Activated CD4-positive, alpha-beta T cell treated with anti-CD3 and anti-CD28 coated beads, Interleukin-10, Interleukin-2, amounts not matched to agents 100 ng/mL and 50 ng/mL, durations not matched to agents 16 hours and 8 hours (primary cell): ENCODE measurements around the gene ERBB4.

ENCODE experiments used
- DNase-seq: peaks from one replicate; pipeline ENCODE4 v3.0.0-alpha.2; 2020

ERBB4 gene

GRCh38 chr2:212538305-212539071, at the start of gene ERBB4:
ERBB4 (minus strand) TSS chr2:212538802; CDS start chr2:212538530, 272 bp downstream.
- DNase-seq: no peak

GRCh38 chr2:212580117-212580516, 41.5 kb upstream of the ERBB4 start:
- no peak for DNase-seq

GRCh38 chr2:212556296-212556695, 17.7 kb upstream of the ERBB4 start:
- no peak for DNase-seq

- no peak for DNase-seq
These were observed 15.6 kb upstream of the ERBB4 start for GRCh38 chr2:212554233-212554632.

- no peak for DNase-seq
These were observed 11.3 kb upstream of the ERBB4 start for GRCh38 chr2:212549941-212550340.

- DNase-seq: no peak
These were observed 10.9 kb upstream of the ERBB4 start for GRCh38 chr2:212549463-212549862.

GRCh38 chr2:212548455-212548819, 9.8 kb upstream of the ERBB4 start:
- DNase-seq: no peak

- DNase-seq: no peak
These were observed 9.3 kb upstream of the ERBB4 start for GRCh38 chr2:212547716-212548454.

- no peak for DNase-seq
These were observed 8.1 kb upstream of the ERBB4 start for GRCh38 chr2:212546669-212547068.

GRCh38 chr2:212540341-212540740, 1.7 kb upstream of the ERBB4 start:
- DNase-seq: no peak

GRCh38 chr2:212539072-212539880, 674 bp upstream of the ERBB4 start:
- DNase-seq: no peak

- peak; percentile 9 for DNase-seq
These were observed 787 bp downstream of the ERBB4 start for GRCh38 chr2:212537726-212538304.

GRCh38 chr2:212536817-212537725, 1.5 kb downstream of the ERBB4 start:
- no peak for DNase-seq

GRCh38 chr2:212535996-212536816, 2.4 kb downstream of the ERBB4 start:
- no peak for DNase-seq

GRCh38 chr2:212534336-212534735, 4.3 kb downstream of the ERBB4 start:
- DNase-seq: no peak

GRCh38 chr2:212532585-212532984, 6.0 kb downstream of the ERBB4 start:
- no peak for DNase-seq

- no peak for DNase-seq
These were observed 6.5 kb downstream of the ERBB4 start for GRCh38 chr2:212532087-212532486.

GRCh38 chr2:212531499-212531898, 7.1 kb downstream of the ERBB4 start:
- no peak for DNase-seq

- DNase-seq: no peak
These were observed 7.6 kb downstream of the ERBB4 start for GRCh38 chr2:212530991-212531390.

- DNase-seq: no peak
These were observed 8.2 kb downstream of the ERBB4 start for GRCh38 chr2:212530373-212530772.
